Memory B cell (primary cell): ENCODE results near the gene BBS1.
A peak's percentile ranks its signal among the peaks of the same experiment; 100 is the strongest.
"Not testable (repeated sequence)": the region's sequence is repeated elsewhere in the genome, so short reads cannot be mapped to it uniquely, and the experiment has no call there.

ENCODE experiments used
- ATAC-seq: fragments of 150-1000 bp; cut with Tn5 transposase; 2 replicates; pipeline ENCODE4 v1.10.0; 2021; ENCODE audit warnings: low read depth, mild to moderate bottlenecking, moderate library complexity
- DNase-seq, 2 donors: peaks; one replicate each; pipeline ENCODE4 v3.0.0; 2022; ENCODE audit warnings: low spot score in 2 of 2
- H3K27ac Mint-ChIP-seq: one replicate; pipeline ENCODE4 v1.8.0; 2022; ENCODE audit warnings: mild to moderate bottlenecking, moderate library complexity, mixed read lengths
- H3K27me3 Mint-ChIP-seq: one replicate; pipeline ENCODE4 v1.8.0; 2022; ENCODE audit warnings: mixed read lengths
- H3K36me3 Mint-ChIP-seq: one replicate; pipeline ENCODE4 v1.8.0; 2022; ENCODE audit warnings: mild to moderate bottlenecking, mixed read lengths
- H3K4me1 Mint-ChIP-seq: one replicate; pipeline ENCODE4 v1.8.0; 2022; ENCODE audit warnings: mixed read lengths
- H3K4me3 Mint-ChIP-seq: one replicate; pipeline ENCODE4 v1.8.0; 2022; ENCODE audit warnings: mild to moderate bottlenecking, moderate library complexity, mixed read lengths
- H3K9me3 Mint-ChIP-seq: one replicate; pipeline ENCODE4 v1.8.0; 2022; ENCODE audit warnings: mixed read lengths

Gene BBS1

DNA sequence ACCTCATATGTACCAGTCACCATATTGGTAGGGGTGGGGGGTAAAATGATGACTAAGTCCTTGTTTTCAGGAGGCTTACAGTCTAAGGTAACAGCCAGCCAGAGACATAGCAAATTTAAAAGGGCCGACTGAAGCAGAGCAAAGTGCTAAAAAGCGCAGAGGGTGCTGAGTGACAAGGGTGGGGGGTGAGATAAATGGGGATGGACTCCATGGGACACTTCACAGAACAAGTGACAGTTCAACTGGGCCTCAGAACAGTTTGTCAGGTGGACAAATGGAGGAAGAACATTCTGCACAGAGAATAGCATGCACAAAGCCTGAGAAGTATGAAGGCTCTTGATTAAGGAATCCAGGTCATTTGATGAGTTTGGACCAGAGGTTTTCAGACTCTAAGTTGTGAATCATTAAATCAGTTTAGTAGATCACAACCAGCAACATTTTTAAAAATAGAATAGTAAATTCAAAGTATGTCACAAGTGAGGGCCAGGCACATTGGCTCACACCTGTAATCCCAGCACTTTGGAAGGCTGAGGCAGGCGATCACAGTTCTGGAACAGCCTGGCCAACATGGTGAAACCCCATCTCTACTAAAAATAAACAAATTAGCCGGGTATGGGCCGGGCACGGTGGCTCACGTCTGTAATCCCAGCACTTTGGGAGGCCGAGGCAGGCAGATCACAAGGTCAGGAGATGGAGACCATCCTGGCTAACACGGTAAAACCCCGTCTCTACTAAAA, 14.0 kb downstream of the BBS1 start:
- no peak for ATAC-seq
- H3K4me3 Mint-ChIP-seq, result no peak overlapping the region
- H3K27me3 Mint-ChIP-seq, result no peaks in the 10 kb centered on the region
- H3K36me3 Mint-ChIP-seq, result peaks cover 22% of the 10 kb centered on the region
- H3K4me1 Mint-ChIP-seq, result no peaks in the 10 kb centered on the region
- no peak overlapping the region for H3K27ac Mint-ChIP-seq
- no peak for DNase-seq
- H3K9me3 Mint-ChIP-seq, result no peaks in the 10 kb centered on the region

DNA sequence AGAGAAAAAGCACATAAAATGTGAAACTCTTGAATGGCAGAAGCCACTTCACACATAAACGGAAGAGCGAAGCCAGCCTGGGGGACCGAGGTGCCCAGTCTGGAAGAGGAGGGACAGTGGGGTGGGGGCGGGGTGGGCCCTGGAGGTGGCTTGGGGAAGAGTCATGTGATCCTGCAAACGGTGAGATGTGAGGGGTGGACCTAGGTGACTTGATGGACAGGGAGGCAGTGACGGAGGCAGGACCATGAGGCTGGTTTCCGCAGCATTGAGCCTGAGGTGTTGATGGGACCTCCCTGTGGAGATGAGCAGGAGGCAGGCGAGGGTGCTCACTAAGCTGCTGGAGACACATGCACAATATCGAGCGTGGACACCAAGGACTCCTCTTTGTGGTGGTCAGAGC, 18.6 kb downstream of the BBS1 start:
- Mint-ChIP-seq H3K27ac (no peak overlapping the region), H3K36me3 (peaks cover 7% of the 10 kb centered on the region), H3K9me3 (no peaks in the 10 kb centered on the region), H3K4me1 (peaks cover 3% of the 10 kb centered on the region), H3K4me3 (no peak overlapping the region), H3K27me3 (no peaks in the 10 kb centered on the region)
- no peak for ATAC-seq
- DNase-seq, result no peak

- Mint-ChIP-seq H3K9me3 (no peaks in the 10 kb centered on the region), H3K27me3 (no peaks in the 10 kb centered on the region), H3K4me3 (no peak overlapping the region), H3K36me3 (peaks cover 7% of the 10 kb centered on the region), H3K27ac (no peak overlapping the region), H3K4me1 (peaks cover 3% of the 10 kb centered on the region)
- ATAC-seq, result no peak
- no peak for DNase-seq
These were observed 19.2 kb downstream of the BBS1 start for GRCh38 chr11:66529655-66530054.

GRCh38 chr11:66530927-66531709, 20.7 kb downstream of the BBS1 start:
- Mint-ChIP-seq H3K27me3 (no peaks in the 10 kb centered on the region), H3K27ac (no peak overlapping the region), H3K4me1 (peaks cover 3% of the 10 kb centered on the region), H3K36me3 (peaks cover 12% of the 10 kb centered on the region), H3K4me3 (no peak overlapping the region), H3K9me3 (no peaks in the 10 kb centered on the region)
- ATAC-seq (no peak), DNase-seq (no peak)

GRCh38 chr11:66531841-66532240, 21.4 kb downstream of the BBS1 start:
- Mint-ChIP-seq H3K4me3 (no peak overlapping the region), H3K36me3 (peaks cover 9% of the 10 kb centered on the region)

GRCh38 chr11:66532784-66533183, 22.3 kb downstream of the BBS1 start:
- Mint-ChIP-seq H3K27me3 (no peaks in the 10 kb centered on the region), H3K9me3 (no peaks in the 10 kb centered on the region), H3K27ac (peak overlapping the region; percentile 36), H3K4me1 (peaks cover 3% of the 10 kb centered on the region), H3K36me3 (peaks cover 14% of the 10 kb centered on the region), H3K4me3 (no peak overlapping the region)
- no peak for ATAC-seq
- no peak for DNase-seq

More at GRCh38 chr11:66531841-66532240, 21.4 kb downstream of the BBS1 start:
- Mint-ChIP-seq H3K27ac (no peak overlapping the region), H3K4me1 (peaks cover 3% of the 10 kb centered on the region), H3K27me3 (no peaks in the 10 kb centered on the region), H3K9me3 (no peaks in the 10 kb centered on the region)
- DNase-seq (no peak), ATAC-seq (no peak)

DNA sequence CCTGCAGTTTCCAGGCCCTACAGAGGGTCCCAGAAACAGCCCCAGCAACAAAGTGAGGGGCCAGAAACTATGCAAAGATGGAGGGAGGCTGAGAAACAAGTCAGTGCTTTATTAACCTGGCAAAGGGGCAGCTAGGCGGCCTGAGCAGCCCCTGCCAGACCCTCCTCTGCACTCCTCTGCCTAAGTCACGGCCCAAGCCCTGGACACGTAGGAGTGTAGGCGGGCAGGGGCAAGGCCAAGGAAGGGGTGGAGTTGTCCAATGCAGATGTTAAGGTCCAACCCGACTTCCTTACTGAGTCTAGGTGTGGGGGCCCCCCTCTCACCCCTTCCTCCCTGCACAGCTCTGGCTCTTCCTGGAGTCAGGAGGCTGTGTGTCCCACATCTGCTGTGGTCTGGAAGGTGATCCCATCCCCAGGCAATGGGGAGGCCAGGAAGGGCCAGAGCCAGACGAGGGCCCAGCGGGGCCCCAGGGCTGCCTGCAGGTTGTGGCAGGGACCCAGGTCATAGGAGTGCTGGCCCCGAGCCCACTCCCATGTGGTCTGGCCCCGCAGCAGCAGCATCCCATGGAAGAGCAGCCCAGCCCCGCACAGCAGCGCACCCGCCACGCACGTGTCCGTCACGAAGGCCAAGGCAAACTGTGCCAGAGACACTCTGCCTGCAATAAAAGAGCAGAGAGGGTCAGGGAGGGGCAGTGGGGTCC, 28.9 kb downstream of the BBS1 start:
- H3K4me1 Mint-ChIP-seq, result peaks cover 19% of the 10 kb centered on the region
- no peaks in the 10 kb centered on the region for H3K27me3 Mint-ChIP-seq
- no peak overlapping the region for H3K27ac Mint-ChIP-seq
- DNase-seq (no peak), ATAC-seq (no peak)
- peaks cover 30% of the 10 kb centered on the region for H3K36me3 Mint-ChIP-seq
- no peaks in the 10 kb centered on the region for H3K9me3 Mint-ChIP-seq
- H3K4me3 Mint-ChIP-seq, result no peak overlapping the region

DNA sequence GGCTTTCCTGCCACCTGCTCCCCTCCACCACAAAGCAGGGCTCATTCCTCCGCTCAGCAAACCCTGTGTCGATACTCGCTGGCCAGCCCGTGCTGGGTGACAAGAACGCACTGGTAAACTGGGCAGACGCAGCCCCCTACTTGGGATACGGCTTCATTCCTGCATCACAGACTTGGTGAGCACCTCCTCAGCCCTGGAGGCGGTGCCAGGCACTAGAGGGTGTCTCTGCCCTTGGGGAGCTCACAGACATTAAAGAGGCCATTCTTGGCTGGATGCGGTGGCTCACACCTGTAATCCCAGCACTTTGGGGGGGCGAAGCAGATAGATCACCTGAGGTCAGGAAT, 29.4 kb downstream of the BBS1 start:
- Mint-ChIP-seq H3K27me3 (no peaks in the 10 kb centered on the region), H3K4me1 (peaks cover 21% of the 10 kb centered on the region), H3K9me3 (no peaks in the 10 kb centered on the region), H3K27ac (no peak overlapping the region), H3K4me3 (no peak overlapping the region), H3K36me3 (peaks cover 30% of the 10 kb centered on the region)
- DNase-seq (no peak), ATAC-seq (no peak)

DNA sequence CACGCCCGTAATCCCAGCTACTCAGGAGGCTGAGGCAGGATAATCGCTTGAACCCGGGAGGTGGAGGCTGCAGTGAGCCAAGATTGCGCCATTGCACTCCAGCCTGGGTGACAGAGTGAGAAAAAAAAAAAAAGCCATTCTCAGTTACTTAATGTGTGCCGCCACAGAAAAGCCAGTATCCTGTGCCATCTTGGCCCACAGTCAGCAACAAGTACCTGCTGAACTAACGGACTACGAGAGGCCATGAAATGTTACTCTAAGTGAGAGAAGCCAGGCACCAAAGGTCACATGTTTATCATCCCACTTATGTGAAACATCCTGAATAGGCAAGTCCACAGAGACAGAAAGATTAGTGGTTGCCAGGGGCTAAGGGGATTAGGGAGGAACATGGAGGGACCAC, 30.2 kb downstream of the BBS1 start:
- Mint-ChIP-seq H3K36me3 (peaks cover 28% of the 10 kb centered on the region), H3K4me1 (peaks cover 24% of the 10 kb centered on the region)
- not testable (repeated sequence) for H3K4me3 Mint-ChIP-seq, H3K27me3 Mint-ChIP-seq, ATAC-seq, H3K27ac Mint-ChIP-seq, H3K9me3 Mint-ChIP-seq, DNase-seq

DNA sequence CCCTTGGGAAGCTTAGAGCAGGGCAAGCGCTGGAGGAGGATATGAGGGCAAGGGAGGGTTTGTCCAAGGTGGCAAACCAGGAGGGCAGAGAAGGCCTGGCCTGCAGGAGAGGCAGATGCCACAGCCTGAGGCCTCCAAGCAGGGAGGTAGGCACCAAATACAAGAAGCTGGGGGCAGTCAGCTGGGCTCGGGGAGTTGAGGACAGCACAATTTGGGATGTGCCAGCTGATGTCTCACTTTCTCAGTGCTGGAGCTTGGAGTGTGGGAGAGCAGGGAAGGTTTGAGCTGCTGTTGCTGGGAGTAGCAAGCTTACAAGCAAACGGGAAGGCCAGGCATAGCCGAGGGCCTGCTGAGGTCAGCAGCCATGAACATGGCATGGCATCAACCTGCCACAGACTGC, 31.5 kb downstream of the BBS1 start:
- Mint-ChIP-seq H3K36me3 (peaks cover 25% of the 10 kb centered on the region), H3K27ac (peak overlapping the region; percentile 84), H3K27me3 (no peaks in the 10 kb centered on the region), H3K4me3 (peak overlapping the region; percentile 2), H3K4me1 (peaks cover 24% of the 10 kb centered on the region), H3K9me3 (no peaks in the 10 kb centered on the region)
- DNase-seq (no peak), ATAC-seq (no peak)

- ATAC-seq, result no peak
- H3K36me3 Mint-ChIP-seq, result peaks cover 22% of the 10 kb centered on the region
- H3K4me1 Mint-ChIP-seq, result peaks cover 24% of the 10 kb centered on the region
- no peaks in the 10 kb centered on the region for H3K27me3 Mint-ChIP-seq
- DNase-seq, result no peak
- no peaks in the 10 kb centered on the region for H3K9me3 Mint-ChIP-seq
- H3K27ac Mint-ChIP-seq, result peak overlapping the region; percentile 84
- H3K4me3 Mint-ChIP-seq, result peak overlapping the region; percentile 2
These were observed 31.9 kb downstream of the BBS1 start for GRCh38 chr11:66542362-66542761.

- Mint-ChIP-seq H3K36me3 (peaks cover 19% of the 10 kb centered on the region), H3K9me3 (no peaks in the 10 kb centered on the region), H3K27me3 (no peaks in the 10 kb centered on the region), H3K4me1 (peaks cover 24% of the 10 kb centered on the region), H3K4me3 (peak overlapping the region; percentile 67), H3K27ac (peak overlapping the region; percentile 84)
- ATAC-seq (peak; percentile 73), DNase-seq (peak; percentile 57 to 65)
These were observed 33.0 kb downstream of the BBS1 start for GRCh38 chr11:66543263-66544107.

DNA sequence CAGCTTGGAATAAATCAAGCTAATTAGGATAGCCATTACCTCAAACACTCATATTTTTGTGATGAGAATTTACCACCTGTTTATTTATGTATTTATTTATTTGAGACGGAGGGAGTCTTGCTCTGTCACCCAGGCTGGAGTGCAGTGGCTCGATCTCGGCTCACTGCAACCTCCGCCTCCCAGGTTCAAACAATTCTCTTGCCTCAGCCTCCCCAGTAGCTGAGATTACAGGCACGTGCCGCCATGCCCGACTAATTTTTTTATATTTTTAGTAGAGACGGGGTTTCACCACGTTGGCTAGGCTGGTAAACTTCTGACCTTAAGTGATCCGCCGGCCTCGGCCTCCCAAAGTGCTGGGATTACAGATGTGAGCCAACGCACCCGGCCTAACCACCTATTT, 34.5 kb downstream of the BBS1 start:
- ATAC-seq, H3K27me3 Mint-ChIP-seq, H3K9me3 Mint-ChIP-seq, DNase-seq: not testable (repeated sequence)
- Mint-ChIP-seq H3K27ac (peak overlapping the region; percentile 77), H3K36me3 (peaks cover 16% of the 10 kb centered on the region), H3K4me1 (peaks cover 24% of the 10 kb centered on the region), H3K4me3 (peak overlapping the region; percentile 86)
